ENCODE results near the gene SMCO4.

SMCO4 gene

DNA sequence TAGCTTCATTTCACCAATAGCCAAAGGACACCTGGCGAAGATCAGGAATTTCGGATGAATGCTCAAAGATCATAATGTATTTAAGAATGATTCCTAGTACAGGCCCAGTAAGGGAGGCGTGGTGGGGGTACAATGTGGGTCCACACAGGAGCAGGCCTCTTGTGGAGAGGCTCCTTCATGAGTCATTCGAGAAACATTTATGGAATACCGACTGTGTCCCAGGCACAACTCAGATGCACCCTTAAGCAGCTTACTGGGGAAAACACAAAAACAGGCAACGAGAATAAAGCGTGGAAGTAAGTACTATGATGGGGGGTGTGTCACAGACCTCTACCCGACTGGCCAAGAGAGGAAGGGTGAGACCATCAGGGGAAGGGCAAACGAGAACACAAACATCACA lies 44.5 kb downstream of the SMCO4 start:
- peak; percentile 51 for DNase-seq

DNA sequence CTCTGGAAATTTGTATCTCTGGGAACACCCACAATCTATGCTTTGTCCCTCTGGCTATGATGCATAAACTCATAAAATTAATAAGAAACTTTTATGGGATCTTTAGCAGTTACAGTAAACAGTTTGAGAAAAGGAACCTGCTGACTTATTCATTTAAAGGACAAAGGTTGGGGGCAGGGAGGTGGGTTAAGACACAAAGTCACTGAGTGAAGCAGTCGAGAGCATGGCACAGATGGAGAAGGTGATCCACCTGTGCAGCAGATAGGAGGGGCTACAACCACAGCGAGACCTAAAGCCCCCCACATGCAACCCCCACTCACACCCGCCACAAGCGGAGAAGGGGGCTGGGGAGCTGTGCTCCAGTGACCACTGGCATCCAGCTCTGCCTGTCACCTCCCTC lies 45.0 kb downstream of the SMCO4 start:
- DNase-seq: no peak

GRCh38 chr11:93497596-93497995 lies 45.6 kb downstream of the SMCO4 start:
- no peak for DNase-seq

GRCh38 chr11:93494357-93494756 lies 48.8 kb downstream of the SMCO4 start:
- DNase-seq: no peak

GRCh38 chr11:93493252-93493897 lies 49.8 kb downstream of the SMCO4 start:
- no peak for DNase-seq

- no peak for DNase-seq
Measured at GRCh38 chr11:93492464-93493251, 50.5 kb downstream of the SMCO4 start.

GRCh38 chr11:93491973-93492372 lies 51.2 kb downstream of the SMCO4 start:
- no peak for DNase-seq

DNA sequence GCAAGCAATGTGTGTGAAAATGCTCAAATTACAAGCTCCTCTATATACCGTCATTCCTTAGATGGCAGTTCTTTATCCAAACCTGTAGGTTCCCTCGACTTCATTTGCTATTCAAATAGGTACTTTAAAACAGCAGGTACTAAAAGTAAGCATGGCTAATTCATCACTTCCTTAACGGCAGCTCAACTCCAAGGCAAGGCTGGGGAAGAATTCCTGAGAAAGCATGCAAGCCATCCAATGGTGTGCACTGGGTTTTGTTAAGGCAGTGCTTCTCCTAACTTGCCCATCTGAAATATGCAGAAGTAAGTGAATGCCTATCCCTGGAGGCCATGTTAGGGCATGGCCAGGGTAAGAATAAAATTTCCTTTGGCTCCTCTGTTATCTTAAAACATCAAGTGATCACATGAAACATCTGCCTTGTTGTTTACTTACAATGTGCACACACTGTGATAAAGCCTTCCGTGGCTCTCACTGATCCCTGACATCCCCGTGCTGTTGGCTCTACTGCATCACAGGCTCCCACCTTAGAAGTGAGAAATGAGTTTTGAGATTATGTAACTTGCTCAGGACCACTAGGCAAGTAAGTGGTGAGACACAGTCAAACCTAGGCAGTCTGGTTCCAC lies 52.1 kb downstream of the SMCO4 start:
- no peak for DNase-seq

DNA sequence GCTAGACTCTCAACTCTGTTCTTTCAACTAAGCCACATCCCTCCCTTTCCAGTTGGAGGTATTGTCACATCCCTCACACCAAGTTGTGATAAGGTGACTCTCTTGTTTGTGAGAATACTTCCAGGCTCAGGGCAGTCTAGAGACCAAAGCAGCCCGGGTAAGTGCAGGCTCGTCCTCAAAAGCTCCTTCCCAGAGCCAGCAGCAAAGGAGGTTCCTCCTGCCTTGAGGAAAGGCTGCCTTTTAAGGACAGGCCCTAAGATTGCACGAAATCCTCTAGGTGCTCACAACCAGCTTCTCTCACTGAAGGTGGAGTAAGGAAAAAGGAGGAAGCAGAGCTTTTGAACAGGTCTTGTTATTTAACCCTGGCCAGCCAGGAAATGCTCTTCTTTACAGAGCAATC lies 53.4 kb downstream of the SMCO4 start:
- no peak for DNase-seq

GRCh38 chr11:93487032-93487483 lies 56.1 kb downstream of the SMCO4 start:
- DNase-seq: no peak

DNA sequence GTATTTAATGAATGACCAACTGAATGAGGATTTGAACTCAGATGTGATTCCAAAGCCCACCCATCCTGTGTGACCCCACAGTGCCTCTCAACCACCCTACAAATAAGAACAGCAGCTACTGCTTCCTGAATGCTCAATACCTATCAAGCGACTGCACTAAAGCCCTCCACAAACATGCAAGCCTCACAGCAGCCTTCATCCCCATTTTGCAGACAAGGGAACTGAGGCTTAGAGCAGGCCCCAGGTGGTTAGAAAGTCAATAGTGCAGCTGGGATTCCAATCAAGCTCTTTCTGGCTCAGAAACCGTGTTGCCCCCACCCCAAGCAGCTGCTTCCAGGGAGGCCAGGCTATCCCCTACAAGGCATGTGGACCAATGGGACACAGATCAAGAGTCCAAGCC lies 57.2 kb downstream of the SMCO4 start:
- no peak for DNase-seq

DNA sequence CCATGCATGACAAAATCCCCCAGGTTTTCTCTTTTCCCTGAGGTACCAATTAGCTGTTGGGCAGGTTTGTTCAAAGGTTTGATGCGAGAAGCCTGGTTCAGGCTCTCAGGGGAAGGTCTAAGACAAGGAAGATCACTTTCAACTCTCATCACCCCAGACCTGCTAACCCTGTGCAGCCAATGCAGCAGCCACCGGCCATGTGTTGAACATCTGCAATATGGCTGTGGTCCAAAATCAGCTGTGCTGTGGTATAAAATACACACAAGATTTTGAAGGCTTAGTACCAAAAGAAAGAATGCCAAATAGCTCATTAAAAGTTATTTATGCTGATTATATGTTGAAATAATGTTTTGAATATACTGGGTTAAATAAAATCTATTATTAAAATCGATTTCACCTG lies 58.5 kb downstream of the SMCO4 start:
- DNase-seq: peak; percentile 51

DNA sequence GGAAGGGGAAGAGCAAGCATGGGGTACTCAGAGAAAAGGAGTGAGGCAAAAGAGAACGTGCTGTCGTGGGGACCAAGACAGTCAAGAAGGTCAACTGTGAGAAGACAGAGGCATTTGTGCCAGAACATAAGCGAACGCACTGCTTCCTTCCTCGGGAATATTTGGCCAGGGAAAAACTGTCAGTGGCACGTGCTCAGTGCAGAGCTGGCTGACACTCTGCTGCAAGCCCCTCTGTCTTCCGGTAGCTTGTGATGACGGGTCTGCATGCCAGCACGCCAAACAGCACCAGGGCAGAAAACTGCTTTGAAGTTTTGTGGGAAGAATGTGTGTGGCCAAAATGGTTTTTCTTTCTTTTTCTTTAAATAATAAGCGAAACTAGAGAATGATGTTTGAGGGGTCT lies 60.6 kb downstream of the SMCO4 start:
- DNase-seq: no peak

GRCh38 chr11:93481696-93482095 lies 61.5 kb downstream of the SMCO4 start:
- DNase-seq: no peak

- no peak for DNase-seq
Measured at GRCh38 chr11:93481279-93481678, 61.9 kb downstream of the SMCO4 start.

- no peak for DNase-seq
Measured at GRCh38 chr11:93480756-93481155, 62.4 kb downstream of the SMCO4 start.

GRCh38 chr11:93480256-93480655 lies 62.9 kb downstream of the SMCO4 start:
- no peak for DNase-seq

DNA sequence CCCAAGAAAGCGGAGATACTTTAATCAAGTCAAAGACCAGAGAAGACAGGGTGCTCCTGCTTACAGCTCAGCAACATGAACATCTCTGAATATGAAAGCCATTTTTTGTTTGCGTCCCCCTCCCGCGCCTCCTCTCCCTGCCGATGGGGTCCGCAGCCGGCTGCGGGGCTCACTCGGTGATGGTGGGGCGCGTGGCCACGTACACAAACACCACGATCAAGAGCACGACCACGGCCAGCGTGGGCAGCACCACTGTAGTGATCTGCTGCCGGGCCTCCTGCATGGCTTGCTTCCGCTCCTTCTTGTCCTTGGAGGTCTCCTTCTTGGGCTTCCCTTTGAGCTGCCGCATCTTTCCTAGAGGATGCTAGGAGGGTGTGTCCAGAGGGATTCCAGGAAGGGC lies 64.3 kb downstream of the SMCO4 start:
- DNase-seq: no peak

GRCh38 chr11:93477684-93478234 lies 65.4 kb downstream of the SMCO4 start:
- DNase-seq: peak; percentile 7

GRCh38 chr11:93476796-93477195 lies 66.4 kb downstream of the SMCO4 start:
- peak; percentile 74 for DNase-seq

GRCh38 chr11:93474123-93474522 lies 69.1 kb downstream of the SMCO4 start:
- DNase-seq: no peak

DNA sequence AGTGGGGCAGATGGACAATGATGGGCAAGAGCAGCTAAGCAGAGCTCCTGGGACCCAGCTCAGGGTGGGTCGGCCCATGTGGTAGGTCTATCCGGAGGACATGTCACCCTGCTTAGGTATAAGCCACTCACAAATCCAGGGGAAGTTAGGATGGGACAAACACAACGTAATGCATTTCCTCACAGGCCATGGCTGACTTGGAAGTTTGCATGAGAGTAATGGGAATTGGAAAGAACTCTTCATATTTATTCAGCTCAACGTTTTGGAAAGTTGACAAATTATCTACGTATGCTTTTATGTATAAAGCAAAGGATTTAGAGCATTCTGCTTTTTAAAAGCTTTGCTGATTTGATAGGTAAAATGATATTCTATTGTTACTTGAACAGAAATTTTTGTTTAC lies 74.9 kb downstream of the SMCO4 start:
- DNase-seq: no peak

- DNase-seq: no peak
Measured at GRCh38 chr11:93467054-93467453, 76.1 kb downstream of the SMCO4 start.
